ENCODE results near the gene SORBS2.

DNA sequence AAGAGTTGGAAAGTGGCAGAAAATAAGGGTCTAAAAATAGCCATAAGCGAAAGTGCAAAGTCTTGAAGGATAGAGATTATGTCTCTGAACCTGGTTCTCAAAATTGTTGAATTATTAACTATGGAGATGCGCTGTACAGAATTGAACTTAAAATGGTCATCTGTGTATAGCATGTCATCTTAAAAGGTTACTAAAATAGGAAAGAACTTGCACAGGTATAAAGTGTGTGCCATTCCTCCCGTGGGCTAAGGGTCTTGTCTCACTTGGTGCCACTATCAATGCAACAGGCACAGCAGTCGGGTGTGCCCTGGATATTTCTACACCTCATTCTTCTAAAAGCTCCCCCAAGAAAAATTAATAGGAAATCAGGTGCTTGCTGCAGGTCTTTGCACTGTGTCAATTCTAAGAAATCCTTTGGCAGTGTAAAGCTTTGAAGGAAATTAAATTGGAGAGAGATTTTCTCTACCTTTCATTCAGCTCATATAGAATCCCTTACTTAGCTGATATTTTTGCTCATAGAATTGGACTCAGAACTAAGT, 2.4 kb downstream of the SORBS2 start:
- TF ChIP-seq, protein P1, sequence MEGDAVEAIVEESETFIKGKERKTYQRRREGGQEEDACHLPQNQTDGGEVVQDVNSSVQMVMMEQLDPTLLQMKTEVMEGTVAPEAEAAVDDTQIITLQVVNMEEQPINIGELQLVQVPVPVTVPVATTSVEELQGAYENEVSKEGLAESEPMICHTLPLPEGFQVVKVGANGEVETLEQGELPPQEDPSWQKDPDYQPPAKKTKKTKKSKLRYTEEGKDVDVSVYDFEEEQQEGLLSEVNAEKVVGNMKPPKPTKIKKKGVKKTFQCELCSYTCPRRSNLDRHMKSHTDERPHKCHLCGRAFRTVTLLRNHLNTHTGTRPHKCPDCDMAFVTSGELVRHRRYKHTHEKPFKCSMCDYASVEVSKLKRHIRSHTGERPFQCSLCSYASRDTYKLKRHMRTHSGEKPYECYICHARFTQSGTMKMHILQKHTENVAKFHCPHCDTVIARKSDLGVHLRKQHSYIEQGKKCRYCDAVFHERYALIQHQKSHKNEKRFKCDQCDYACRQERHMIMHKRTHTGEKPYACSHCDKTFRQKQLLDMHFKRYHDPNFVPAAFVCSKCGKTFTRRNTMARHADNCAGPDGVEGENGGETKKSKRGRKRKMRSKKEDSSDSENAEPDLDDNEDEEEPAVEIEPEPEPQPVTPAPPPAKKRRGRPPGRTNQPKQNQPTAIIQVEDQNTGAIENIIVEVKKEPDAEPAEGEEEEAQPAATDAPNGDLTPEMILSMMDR (IDR thresholded peaks at IDR 0.05), result no peak
- no peak for TF ChIP-seq ZFX (IDR thresholded peaks at IDR 0.05; ENCODE audit: borderline replicate concordance)
